ENCODE results near the gene LAX1. TPM values are rescaled to one million over a fixed set of nuclear protein-coding genes. Genes with fewer than 3 reads are reported as not detected.

The LAX1 gene
- total and polyA plus RNA-seq, 10 of the 15 experiments (the other 5 are each of a cell fraction or from before 2014, with no cell fraction given) = 2.1 to 15.0 (median 9.0) TPM

DNA sequence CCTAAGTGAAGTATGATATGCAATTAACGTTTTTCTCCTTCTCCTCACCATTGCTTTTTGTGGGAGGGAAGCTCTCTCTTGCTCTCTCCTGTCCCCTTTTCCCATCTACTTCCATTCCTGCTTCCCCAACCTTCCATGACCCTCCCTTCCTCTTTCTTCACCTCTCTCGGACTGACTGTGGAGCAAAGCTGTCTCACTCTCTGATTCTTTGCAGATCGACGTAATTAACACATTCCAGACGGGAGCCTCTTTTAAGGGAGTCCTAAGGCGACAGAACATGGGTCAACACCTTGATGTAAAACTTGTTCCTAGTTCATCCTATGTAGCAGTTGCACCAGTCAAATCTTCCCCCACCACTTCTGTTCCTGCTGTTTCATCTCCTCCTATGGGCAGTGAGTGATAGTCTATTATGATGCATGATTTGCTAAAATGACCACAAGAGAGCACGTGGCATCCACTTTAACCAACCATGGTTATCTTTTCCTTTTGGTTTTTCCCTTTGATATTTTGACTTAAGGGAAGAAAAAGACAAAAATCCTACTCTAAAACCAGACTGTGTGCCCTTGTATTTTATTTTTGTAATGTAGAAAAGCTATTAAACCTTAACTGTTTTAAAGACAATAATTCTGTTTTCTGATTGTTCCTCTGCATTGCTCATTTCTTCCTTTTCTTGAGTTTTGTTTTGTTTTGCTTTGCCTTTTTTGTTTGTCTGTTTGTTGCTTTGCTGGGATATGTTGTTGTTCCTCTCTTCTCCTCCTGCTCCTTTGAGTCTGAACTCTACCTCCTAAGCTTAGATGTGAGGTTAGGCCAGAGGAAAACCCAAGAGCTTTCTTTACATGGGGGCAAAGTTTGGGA, 31.7 kb upstream of the LAX1 start (continued):
- TF ChIP-seq, protein P1, sequence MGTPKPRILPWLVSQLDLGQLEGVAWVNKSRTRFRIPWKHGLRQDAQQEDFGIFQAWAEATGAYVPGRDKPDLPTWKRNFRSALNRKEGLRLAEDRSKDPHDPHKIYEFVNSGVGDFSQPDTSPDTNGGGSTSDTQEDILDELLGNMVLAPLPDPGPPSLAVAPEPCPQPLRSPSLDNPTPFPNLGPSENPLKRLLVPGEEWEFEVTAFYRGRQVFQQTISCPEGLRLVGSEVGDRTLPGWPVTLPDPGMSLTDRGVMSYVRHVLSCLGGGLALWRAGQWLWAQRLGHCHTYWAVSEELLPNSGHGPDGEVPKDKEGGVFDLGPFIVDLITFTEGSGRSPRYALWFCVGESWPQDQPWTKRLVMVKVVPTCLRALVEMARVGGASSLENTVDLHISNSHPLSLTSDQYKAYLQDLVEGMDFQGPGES (IDR thresholded peaks at IDR 0.05) = no peak
- no peak for TF ChIP-seq YY1 (IDR thresholded peaks at IDR 0.05; ENCODE audit: low read depth, low read length)

DNA sequence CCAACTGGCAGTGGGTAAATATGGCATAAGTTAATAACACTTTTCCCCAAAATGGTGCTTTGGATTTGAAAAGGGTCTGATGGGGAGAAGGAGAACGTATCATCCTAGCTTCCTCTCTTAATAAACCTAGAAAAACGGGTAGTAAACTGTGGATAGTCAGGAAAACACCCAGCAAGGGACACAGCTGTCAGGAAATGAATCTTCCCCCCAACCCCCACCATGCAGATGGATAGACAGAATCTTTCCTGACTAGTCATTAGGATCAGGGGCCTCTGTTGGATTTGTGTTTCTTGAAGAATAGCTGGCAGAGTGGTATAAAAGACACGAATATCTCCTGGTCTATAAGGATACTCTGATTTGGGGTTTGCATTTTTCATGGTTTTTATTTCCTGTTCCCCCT, 22.5 kb upstream of the LAX1 start:
- Histone ChIP-seq H3K27ac (ENCODE audit: control insufficient read depth, insufficient read depth) (no peak overlapping the region), H4K20me1 (ENCODE audit: control insufficient read depth, insufficient read depth) (no peaks in the 10 kb centered on the region), H3K4me1 (ENCODE audit: control insufficient read depth, insufficient read depth, low read length) (peaks cover 17% of the 10 kb centered on the region), H2AFZ (ENCODE audit: control insufficient read depth, low read depth, low read length) (no peak overlapping the region), H3K4me2 (ENCODE audit: control insufficient read depth, insufficient read depth) (no peak overlapping the region), H3K4me3 (no peak overlapping the region), H3K27me3 (replicated peaks in 1 of 2; ENCODE audit: control insufficient read depth in 2 of 2, insufficient read depth in 2 of 2, low read length in 1 of 2) (no peaks in the 10 kb centered on the region), H3K9me3 (replicated peaks; ENCODE audit: control insufficient read depth, insufficient read depth, low read length) (no peaks in the 10 kb centered on the region), H3K36me3 (ENCODE audit: control insufficient read depth in 2 of 2, insufficient read depth in 2 of 2, low read length in 1 of 2) (no peaks in the 10 kb centered on the region), H3K79me2 (ENCODE audit: control insufficient read depth, insufficient read depth, low read length) (no peaks in the 10 kb centered on the region), H3K9ac (ENCODE audit: control insufficient read depth, insufficient read depth, low read length) (no peak overlapping the region)
- ATAC-seq (no peak), FAIRE-seq (no peak), DNase-seq (ENCODE audit: low read depth, low spot score) (no peak)
- SMC1A ChIA-PET (ENCODE audit: uncharacterized antibody, unreplicated experiment) = interaction anchor here (1.5 kb wide), 1 partner anchor 9 kb away, joined by 3 read pairs; no protein-coding TSS in a partner anchor
- intact Hi-C loops (cut with micrococcal nuclease; ENCODE audit: unreplicated experiment) = no loop called here
- no TSS peak for BruUV-seq (replicated peaks)
- in situ Hi-C loops (cut with MboI) = no loop called here
- POLR2A ChIA-PET = interaction anchor here (0.6 kb wide), 1 partner anchor 30 kb away, joined by 4 read pairs; no protein-coding TSS in a partner anchor
- TF ChIP-seq DPF2 (IDR thresholded peaks at IDR 0.05) (no peak), STAT3 (IDR thresholded peaks at IDR 0.05; ENCODE audit: low read depth, low read length) (no peak), REST (IDR thresholded peaks at IDR 0.05; ENCODE audit: low read depth, low read length) (no peak), JUND (IDR thresholded peaks at IDR 0.05; ENCODE audit: low read depth, low read length) (no peak)
- TF ChIP-seq, protein P2, sequence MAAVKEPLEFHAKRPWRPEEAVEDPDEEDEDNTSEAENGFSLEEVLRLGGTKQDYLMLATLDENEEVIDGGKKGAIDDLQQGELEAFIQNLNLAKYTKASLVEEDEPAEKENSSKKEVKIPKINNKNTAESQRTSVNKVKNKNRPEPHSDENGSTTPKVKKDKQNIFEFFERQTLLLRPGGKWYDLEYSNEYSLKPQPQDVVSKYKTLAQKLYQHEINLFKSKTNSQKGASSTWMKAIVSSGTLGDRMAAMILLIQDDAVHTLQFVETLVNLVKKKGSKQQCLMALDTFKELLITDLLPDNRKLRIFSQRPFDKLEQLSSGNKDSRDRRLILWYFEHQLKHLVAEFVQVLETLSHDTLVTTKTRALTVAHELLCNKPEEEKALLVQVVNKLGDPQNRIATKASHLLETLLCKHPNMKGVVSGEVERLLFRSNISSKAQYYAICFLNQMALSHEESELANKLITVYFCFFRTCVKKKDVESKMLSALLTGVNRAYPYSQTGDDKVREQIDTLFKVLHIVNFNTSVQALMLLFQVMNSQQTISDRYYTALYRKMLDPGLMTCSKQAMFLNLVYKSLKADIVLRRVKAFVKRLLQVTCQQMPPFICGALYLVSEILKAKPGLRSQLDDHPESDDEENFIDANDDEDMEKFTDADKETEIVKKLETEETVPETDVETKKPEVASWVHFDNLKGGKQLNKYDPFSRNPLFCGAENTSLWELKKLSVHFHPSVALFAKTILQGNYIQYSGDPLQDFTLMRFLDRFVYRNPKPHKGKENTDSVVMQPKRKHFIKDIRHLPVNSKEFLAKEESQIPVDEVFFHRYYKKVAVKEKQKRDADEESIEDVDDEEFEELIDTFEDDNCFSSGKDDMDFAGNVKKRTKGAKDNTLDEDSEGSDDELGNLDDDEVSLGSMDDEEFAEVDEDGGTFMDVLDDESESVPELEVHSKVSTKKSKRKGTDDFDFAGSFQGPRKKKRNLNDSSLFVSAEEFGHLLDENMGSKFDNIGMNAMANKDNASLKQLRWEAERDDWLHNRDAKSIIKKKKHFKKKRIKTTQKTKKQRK (IDR thresholded peaks at IDR 0.05; ENCODE audit: low read depth, low read length) = no peak
- 67% methylated on average over 3 of the region's 3 CpGs for WGBS (ENCODE audit: insufficient coverage, insufficient replicate concordance, low lambda C conversion rate, missing lambda C conversion rate)
- CTCF ChIA-PET = no interaction called here
- RAD21 ChIA-PET (ENCODE audit: unreplicated experiment) = no interaction called here

Measured in GM12878 (cell line).